Upper lobe of left lung (tissue), 4 donors: ENCODE data around the gene ATP13A4.

ENCODE experiments used
- EP300 ChIP-seq, 4 donors: sonication (generic); formaldehyde crosslinking; IDR thresholded peaks; one replicate each; pipeline ENCODE4 v1.5.1; 2017; ENCODE audit warnings: antibody characterized with exemption in 4 of 4, control low read depth in 2 of 4
- TF ChIP-seq, protein P1 (sequence below), 6 experiments: fragments of 450-650 bp in 4 of 6; fragments of 200-600 bp in 2 of 6; sonication (generic) in 2 of 6; IDR thresholded peaks; one replicate each; pipeline ENCODE4 v1.5.1; 2016 to 2019; ENCODE audit warnings: antibody characterized with exemption in 6 of 6

DNA sequence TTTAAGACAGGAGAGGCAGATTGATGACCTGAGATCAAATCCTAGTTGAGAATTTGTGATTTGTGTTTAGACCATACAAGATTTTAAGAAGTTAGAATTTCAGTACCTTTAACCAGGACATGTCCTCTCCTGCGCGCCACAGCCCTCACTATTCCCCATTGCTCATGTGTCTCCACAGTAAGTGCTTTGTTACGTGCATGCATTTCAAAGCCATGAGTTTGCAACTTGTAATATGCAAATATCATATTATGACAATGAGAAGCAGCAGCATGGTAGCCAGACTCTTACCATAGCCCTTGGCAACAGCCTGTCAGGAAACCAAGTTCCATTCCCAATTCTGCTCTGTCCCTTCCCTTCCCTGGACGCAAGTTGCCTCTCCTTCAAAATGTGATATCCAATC, 102.8 kb downstream of the ATP13A4 start:
- TF ChIP-seq, protein P1, sequence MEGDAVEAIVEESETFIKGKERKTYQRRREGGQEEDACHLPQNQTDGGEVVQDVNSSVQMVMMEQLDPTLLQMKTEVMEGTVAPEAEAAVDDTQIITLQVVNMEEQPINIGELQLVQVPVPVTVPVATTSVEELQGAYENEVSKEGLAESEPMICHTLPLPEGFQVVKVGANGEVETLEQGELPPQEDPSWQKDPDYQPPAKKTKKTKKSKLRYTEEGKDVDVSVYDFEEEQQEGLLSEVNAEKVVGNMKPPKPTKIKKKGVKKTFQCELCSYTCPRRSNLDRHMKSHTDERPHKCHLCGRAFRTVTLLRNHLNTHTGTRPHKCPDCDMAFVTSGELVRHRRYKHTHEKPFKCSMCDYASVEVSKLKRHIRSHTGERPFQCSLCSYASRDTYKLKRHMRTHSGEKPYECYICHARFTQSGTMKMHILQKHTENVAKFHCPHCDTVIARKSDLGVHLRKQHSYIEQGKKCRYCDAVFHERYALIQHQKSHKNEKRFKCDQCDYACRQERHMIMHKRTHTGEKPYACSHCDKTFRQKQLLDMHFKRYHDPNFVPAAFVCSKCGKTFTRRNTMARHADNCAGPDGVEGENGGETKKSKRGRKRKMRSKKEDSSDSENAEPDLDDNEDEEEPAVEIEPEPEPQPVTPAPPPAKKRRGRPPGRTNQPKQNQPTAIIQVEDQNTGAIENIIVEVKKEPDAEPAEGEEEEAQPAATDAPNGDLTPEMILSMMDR (IDR thresholded peaks at IDR 0.05): no peak
- no peak for TF ChIP-seq EP300 (IDR thresholded peaks at IDR 0.05)
